NCI-H774 (cell line): ENCODE results near the gene SORL1.
"Not testable (repeated sequence)": the region's sequence is repeated elsewhere in the genome, so short reads cannot be mapped to it uniquely, and the experiment has no call there.

Experiments used
- DNase-seq: peaks from one replicate; lab custom pipeline; 2025; lab: John Stamatoyannopoulos, UW

The SORL1 gene

DNA sequence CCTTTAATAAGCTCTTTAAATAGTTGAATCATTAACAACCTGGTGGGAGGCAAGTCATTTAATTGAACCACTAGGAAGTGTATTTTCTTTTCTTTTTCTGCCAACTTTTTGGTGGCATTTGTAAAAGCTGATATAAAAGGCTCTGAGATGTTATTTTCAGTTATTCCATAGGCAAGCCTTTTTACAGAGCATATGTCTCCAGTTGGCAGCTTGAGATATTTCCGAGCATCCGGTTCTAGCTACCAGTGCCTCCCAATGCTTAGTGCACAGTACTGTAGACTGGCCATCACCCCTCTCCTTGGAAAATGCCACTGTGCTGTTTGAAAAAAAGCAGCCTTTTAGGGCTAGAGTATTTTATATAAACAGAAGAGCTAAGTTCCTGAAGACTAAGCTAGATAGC is 179.3 kb downstream of the SORL1 start:
- DNase-seq, result no peak

DNA sequence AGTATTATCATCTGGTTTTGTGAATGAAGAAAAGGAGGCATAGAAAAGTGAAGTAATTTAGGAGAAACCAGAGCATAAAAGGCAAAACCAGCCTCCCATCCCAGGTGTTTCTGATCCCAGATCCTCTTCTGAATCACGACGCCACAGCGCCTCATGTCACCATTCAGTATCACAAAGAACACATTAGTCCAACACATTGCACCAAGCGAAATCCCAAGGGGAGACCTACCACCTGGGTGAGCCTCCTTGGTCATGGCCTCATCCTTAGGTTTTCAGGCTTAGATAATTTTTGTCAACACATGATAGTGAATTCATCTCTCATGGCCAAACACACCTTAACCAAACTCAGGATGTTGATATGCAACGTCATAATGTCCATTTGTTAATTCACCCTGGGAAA is 182.2 kb downstream of the SORL1 start:
- no peak for DNase-seq

DNA sequence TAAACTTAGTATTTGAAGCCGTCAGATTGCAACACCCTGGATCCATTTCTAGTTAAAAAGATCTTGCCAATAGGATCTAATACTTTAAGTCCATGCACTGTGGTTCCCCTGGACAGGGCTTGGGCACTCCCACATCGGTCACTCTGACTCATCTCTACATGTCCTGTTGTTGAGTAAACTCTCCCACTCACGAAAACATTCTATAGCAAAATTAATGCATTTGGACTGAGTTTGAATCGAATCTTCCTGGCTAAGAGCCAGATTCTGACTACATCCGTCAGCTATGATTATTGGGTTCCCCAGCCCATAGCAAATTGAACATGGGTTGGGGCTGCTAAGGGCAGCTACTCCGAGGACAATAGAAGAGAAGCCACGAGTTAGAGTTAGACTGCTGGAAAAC is 182.8 kb downstream of the SORL1 start:
- no peak for DNase-seq

DNA sequence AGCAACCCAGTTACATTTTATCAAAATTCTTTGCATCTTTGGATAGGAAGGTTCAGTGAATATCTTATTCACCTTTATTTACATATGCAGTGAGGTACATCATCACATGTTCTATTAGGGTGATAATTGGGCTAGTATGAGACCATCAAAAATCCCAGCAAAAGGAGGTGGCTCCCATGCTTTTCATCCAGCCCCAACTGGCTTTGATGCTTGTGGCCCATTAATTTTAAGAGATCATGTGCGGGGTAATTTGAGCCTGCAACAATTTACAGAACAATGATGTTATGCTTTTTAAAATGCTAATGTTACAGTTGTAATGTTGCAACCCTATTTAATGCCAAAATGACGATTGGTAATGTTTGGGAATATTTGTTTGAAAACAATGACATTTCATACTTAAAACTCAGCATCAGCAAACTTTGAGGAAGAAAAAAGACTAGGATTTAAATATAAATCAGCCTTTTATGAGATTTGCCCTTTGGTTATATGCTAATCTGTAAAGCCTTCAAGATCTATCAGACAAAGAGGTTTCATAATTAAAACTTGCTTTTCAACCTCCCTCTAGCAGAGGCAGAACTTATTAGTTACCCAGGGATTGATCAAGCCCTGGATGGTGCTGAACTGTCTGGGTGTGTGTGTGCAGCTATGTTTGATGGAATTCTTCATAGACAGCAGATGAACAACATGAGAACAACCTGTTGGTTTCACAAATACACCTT is 184.1 kb downstream of the SORL1 start:
- no peak for DNase-seq

DNA sequence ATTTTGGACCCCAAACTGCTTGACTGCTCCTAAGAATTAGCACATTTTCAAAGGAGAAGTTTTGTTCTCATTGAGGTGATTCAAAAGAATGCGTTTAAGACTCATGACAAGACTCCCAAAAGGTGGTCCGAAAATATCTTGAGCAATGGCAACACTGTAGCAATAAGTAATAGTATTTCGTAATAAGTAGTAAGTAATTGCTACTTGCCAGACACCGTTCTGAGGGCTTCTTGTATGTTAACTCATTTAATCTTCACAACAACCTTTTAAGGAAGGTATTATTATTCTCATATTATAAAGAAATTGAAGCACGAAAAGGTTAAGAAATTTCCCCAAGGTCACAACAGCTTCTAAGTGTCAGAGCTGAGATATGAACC is 184.7 kb downstream of the SORL1 start:
- no peak for DNase-seq

DNA sequence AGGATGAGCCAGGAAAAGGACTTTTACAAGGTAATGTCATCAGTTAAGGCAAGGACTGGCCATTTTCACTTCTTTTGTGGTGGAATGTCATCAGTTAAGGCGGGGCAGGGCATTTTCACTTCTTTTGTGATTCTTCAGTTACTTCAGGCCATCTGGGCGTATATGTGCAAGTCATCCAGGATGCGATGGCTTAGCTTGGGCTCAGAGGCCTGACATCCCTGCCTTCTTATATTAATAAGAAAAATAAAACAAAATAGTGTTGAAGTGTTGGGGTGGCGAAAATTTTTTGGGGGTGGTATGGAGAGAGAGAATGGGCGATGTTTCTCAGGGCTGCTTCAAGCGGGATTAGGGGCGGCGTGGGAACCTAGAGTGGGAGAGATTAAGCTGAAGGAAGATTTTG is 185.5 kb downstream of the SORL1 start:
- not testable (repeated sequence) for DNase-seq

DNA sequence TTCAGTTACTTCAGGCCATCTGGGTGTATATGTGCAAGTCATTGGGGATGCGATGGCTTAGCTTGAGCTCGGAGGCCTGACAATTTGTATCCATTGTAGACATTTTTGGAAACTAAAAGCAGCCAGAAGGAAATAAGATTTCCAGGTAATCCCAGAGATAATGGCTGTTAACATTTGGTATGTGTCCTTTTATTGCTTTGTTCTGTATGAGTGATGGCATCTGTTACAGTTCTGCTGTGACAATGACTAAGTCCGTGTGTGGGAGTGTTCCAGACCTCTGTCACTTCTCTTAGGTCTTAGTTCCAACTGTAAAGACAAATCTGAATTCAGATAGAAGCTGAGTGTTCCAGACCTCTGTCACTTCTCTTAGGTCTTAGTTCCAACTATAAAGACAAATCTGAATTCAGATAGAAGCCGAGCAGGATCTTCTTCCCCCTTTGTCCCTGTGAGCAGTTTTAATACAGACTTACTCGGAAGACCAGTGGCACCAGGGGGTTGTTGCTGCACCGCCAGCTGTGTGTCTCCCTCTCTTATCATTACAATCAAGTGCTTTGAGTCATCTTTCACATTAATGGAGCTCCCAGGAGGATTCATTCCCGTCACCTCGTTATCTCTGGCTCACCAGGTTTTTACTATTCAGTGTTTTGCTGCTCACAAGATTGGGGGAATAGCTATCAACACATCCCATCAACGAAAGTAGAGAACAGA is 191.5 kb downstream of the SORL1 start:
- DNase-seq, result no peak

DNA sequence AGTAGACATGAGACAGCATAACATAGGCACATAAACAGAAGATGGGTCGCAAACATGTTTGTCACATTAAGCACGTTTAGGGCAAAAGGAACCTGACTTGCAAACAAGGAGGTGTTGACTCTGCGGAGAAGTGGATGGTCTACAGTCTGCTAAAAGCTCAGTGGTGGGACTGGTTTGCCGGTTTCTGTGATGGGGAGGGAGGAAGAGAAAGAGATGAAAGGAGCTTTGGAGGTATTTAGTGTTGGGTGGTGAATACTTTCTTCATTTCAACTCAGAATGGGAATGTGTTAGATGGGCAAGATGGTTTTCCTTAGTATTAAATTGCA is 192.0 kb downstream of the SORL1 start:
- no peak for DNase-seq

DNA sequence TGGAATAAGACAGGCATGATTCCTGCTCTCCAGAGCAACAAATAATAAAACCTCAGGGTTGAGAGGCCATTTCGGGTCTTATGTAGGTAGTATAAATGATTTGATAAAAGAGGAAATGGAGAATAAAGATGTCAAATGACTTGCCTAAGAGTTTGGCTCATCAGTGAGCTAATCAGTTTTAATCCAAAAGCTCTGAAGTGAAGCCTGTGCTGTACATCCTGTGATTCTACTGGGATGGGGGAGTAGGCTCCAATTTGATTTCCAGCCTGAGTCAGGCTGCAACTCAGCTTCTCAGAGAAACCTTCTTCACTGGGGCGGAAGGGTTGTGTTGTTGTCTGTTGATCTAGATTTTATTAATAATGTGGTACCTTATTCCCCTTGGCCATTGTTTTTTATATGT is 192.9 kb downstream of the SORL1 start:
- no peak for DNase-seq

DNA sequence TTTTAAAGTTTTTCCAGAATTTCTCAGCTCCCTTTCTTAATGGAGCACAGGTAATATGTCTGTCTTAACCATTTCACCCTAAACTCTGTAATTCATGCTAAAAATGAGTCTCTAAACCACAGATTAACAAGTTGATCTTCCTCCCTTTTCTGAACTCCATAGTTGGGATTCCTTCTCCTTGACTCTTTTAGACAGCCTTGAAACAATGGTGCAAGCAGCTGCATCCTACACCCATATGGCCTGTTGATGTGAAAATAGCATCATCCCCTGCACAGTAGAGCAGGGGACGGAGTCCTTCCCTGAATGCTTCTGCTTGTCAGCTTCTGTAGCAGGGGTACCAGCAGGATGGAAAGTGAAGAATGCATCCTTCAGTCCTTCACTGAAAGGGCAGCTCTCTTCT is 193.5 kb downstream of the SORL1 start:
- no peak for DNase-seq

DNA sequence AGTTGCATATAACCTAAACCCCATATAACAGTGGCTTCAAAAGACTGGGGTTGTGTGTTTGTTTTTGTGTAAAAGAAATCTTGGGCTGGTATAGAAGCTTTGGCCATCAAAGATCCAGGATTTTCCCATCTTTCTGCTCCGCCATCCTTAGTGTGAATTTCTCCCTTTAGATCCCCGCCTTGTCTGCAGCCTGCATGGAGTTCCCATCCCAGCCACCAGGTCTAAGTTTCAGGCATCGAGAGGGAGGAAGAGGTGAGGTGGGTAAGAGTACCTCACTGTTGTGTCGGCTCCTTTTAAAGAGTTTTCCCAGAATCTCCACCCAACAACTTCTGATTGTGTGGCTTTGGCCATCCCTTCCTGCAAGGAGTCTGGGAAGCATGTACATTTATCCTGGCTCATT is 196.2 kb downstream of the SORL1 start:
- DNase-seq, result no peak

DNA sequence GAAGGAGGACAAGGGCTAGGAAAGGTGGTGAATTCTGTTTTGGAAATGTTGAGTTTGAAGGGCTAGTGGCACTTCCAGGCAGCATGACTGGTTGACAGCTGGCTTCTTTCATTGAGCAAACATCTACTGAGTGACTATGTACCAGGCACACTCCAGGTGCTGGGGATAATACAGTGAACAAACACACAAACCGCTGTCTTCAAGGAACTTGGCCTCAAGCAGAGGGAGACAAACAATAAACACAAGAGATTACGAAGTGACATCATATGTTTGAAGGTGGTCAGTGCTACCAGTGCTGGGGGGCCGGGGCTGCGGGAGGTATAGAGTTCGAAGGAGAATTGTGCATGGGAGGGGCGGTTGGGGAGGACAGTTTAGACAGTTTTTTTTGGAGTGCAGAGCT is 197.7 kb downstream of the SORL1 start:
- no peak for DNase-seq

DNA sequence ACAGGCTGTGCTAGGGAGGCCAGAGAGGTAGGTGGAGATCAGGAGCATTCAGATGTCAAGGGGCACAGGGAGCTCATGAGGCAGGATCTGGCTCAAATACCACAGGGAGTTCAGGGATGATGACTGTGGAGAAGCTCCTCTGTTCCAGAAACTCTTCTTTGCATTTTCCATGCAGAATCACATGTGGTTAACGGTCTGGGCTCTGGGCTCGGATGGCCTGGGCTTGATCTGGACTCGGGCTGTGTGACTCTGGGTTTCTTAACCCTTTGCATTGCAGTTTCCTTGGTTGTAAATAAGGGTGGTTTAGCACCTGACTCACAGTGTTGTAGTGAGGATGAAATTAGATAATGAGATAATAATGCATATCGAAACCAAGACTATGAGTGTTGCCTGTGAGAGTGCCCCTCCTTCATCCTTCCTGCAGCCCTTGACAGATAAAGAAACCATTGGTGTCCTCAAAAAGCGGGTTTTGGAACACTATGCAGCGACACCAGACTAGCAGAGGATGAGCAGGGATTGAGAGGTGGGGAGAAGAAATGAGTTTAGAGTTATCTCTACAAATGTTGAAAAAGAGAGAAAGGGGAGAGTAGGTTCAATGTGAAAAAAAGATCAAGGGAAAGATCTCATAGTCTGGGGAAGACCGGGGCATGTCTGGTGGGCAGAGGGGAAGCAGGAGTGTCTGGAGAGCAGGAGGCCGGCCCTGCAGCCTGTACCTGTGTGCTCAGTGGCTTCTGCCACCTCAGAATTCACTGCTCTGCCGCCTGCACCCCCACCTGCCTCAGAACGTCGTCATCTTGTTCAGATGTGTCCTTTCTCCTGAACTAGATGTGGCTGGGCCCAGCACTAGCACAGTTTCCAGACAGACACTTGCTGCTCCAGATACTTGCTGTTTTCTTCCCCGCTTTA is 198.5 kb downstream of the SORL1 start:
- DNase-seq, result no peak

DNA sequence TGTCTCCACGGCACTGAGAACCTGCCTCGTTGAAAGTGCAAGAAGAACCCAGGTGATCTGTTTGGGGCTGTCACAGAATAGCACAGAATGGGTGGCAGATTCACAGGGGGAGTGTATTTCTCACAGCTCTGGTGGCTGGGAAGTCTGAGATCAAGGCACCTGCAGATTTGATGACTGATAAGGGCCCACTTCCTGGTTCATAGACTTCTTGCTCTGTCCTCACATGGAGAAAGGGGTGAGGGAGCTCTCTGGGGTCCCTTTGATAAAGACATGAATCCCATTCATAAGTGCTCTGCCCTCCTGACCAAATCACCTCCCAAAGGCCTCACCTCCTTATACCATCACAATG is 199.1 kb downstream of the SORL1 start:
- DNase-seq, result no peak

DNA sequence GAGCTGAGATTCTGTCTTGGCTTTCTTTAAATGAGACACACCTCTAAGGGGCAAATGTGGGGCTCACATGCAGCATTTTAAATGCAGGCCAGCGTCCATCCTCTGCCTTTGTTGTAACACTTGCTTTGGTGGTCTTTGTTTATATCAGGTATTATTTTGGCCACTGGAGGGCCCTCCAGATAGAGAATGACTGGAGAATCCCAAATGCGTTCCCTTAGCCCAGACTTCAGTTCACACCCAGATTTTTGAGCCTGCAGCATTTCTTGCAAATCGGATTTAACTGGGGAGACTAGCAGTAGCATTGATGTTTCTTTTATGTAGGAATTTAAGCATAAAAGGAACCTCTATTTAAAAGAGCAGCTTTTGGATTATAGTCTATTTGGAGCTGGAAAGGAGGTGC is 200.9 kb downstream of the SORL1 start:
- no peak for DNase-seq

DNA sequence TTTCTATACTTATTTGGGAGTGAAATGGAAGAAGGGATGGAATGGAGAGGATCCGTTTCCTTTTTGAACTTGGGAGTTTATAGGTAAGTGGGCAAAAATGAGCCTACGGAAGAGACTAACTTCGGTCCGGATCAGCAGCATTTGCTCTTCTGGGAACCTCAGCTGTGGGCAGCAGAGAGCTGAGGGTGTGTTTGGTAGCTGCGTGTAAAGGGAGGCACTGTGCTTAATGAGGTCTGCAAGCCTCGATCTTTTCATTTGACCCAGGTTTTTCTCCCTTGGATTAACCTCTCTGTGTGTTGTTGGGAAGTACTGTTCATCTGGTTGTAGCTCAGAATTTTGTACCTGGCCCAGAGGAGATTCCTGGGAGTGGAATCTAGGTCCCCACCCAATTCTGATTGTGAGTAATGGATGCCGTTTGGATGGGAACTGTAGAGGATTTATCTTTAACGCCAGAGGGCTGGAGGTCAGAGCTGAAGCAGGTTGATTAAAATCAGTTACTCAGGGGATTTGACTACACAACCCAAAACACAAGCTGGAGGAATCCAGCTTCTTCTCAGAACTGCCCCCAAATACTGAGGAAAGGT is 202.2 kb downstream of the SORL1 start:
- no peak for DNase-seq

DNA sequence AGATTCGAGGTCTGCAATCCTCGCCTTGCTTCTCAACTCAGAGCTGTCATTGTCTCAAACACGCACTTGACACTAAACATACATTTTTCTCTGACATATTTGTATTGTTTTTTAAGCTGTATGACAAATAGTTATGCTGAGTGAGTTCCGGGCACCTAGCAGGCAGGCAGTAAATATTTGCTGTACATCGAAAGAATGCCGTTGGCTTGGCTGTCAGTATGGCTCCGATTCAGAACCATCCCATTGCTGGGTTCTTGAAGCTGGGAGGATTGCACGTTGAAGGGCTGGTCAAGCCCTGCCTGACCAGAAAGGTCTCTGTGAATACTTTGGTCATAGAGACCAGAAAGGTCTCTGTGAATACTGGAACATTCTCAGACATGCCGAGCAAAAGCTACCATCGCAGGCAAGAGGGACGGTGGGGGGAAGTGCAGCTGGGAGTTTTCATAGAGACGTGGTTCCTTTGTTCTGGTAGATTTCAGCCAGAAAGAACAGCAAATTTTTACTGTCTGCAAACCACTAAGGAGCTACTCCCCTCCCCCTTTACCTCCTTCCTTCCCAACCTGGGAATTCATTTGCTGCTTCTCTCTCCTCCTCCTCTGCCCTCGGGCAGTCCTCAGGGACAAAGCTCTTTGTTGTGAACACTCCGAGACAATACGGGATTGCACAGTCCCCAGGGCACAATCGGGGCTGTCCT is 202.9 kb downstream of the SORL1 start:
- no peak for DNase-seq

DNA sequence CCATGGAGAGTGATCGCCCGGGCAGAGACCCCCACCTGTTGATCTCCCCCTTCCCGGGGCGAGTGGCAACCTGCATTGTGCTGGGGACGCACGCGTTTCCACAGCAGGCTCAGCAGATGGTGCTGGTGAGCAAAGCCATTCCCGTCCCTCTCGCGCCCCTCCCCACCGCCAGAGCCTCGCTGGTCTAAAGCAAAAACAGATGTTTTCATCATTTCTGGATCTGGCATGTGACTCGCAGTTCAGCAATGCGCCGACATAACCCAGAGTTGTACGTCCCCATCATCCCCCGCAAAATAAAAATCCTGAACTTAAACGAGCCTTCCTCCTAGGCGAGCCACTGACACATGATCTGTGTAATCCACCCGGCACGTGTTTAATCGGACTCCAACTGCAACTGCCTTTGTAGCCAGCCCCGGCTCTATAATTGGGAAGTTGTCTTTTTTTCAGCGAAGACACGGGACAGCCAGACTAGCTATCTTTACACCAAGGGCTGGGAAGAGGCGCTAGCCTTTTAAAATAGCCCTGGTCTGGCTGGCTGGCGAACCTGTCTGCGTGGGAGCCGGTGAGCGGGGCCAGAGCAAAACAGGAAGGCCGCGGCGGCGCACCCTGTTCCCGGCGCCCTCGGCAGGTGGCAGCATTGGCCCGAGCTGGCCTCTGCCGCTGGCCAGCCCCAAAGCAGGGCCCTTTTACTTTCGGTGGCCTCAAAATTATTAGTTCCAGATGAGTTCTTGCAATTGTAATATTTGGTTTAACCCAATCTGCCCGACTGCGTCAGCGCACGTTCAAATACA is 203.6 kb downstream of the SORL1 start:
- DNase-seq, result peak; percentile 73

DNA sequence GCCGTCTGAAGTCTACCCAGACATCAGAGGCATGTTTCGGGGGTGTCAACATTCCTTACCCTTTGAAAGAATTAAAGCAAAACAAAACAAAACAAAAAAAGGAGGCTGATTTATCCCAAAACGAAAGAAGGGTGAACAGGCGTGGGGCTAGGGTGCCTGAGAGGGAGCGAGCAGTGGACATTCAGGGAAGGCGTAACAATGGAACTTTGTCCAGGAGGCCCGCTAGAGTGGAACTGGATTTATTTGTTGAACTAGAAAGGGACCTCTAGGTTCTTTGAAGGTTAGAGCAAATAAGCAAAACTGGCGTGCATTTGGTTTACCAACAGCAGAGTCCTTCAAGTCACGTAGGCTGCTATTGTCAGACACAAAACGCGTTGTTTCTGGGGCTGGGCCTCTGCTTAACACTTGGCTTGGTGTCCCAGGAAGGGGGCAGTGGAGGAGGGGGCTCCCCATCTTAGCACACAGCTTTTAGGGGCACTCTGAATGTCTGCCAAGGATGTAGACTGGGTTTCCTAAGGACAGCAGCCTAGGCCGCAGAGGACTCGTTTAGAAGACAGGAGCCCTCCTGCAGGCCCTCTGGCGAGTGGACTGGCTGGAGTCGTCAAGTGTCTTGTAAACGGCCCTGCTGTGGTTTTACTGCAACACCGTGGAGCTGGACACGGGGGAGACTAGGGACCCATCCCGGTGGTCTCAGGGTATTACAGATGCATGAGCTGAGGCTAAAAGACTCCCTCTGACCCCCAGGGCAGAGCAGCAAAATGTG is 204.4 kb downstream of the SORL1 start:
- no peak for DNase-seq

DNA sequence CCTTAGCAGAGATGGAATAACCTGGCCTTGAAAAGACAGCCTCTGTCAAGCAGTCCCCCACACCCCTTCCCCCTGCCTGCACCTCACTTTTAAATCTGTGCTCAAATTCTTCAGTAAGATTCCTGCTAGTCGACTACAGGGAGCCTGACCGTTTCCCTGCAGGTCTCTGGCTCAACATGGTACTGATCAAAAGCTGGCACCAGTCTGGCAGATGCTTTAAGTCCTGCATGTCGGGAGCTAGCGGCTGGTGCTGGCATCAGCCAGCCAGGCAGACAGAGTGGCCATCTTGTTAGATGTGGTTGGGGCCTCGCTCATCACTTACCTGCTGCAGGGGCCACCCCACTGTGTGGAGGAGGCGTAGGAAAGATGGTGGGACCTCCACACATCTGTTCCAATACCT is 205.0 kb downstream of the SORL1 start:
- no peak for DNase-seq

DNA sequence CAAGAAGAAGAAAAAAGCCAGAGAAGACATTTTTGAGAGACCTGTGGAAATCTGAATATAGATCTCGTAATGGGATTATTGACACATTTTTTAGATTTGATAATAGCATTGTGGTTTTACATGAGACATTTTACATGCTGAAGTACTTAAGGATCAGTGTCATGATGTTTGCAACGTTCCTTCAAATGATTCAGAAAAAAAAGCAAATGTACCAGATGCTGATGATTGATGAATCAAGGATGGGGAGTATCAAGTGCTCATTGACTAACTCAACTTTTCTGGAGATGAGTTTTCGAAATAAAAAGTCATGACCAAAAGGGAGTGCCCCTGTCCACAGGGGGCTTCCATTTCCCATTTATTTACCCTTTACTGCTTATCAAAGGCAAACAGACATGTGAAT is 207.7 kb downstream of the SORL1 start:
- DNase-seq, result no peak
